HG03520 (cell line): ENCODE data around the gene RASGEF1B.
"Not testable (repeated sequence)": the region's sequence is repeated elsewhere in the genome, so short reads cannot be mapped to it uniquely, and the experiment has no call there.

ENCODE experiments used
- ATAC-seq: cut with Tn5 transposase; IDR thresholded peaks from one replicate; pipeline ENCODE4 v1.9.1; 2021; ENCODE audit warnings: mild to moderate bottlenecking, moderate library complexity; ENCODE audit not compliant: unreplicated experiment

Gene RASGEF1B

DNA sequence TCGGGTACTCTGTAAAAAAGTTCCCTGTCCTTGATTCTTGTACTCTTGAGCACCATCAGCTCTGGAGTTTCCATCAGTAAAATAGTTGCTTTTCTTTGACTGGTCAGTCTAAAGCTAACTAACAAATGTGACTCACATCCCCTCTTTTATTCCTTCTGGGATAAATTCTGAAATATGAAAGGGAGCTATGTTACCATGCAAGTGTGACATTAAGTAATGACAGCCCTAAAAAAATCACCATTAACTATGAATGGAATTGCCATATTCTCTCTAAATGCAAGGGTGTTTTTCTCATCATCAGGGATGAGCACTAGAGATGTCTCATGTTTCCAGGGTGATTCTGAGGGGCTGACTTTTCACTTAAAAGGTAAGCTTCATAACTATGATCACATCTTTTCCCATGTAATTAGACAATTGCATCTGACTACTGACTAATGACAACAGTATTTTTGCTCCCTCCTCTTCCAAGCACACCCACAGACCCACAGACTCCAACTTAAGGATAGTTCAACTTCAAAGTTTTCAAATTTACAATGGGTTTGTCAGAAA lies 26.9 kb upstream of the RASGEF1B start:
- ATAC-seq: no peak

DNA sequence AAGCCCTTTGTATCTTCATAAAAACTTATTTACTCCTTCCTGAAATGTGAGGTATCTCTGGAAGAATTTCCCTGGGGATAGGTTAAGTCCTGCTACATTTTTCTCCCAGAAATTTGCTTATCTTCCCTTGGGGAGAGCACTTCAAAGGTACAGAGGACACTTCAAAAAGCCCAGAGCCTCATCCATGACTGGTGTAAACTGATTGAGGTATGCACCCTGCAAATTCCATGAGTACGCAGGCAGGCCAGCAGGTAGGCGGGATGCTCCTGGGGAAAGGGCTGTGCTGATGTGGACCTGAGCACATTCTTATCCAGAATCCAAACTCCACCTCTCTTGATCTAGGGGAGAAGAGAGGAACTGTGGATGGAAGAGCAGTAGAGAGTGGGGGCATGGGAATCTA lies 26.3 kb upstream of the RASGEF1B start:
- no peak for ATAC-seq

DNA sequence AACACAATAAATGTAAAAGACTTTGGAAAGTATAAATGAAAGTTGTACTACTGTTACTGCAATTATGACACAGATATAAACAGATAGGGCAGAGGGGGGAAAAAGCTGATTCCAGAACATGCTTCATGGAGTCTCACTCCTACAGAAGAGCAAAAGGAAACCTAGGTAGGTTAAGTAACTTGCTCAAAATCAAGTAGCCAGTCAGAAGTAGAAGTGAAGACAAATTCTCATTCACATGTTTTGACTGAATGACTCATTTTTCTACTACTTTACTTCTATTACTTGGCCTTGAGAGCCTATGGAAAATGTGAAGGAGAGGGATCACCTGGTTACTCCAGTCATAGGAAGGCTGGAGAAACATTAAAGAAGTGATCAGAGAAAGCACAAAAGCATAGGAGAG lies 23.6 kb upstream of the RASGEF1B start:
- no peak for ATAC-seq

DNA sequence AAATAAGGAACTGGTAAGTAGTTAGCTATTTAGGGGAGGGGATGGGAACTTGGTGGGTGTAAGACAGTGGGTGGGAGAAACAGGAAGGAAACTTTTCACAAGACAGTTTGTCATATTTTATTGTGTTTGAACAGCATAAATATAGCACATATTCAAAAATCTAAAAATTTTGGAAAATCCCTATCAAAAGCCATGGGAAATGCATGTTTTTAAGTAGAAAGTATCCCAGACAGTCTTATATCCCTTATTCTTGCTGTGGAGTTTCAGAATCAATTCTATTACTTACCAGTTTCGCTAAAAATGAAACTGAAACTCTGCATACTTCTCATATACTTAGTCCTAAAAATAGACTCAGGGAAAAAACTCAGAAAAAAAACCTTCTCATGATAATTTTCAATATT lies 22.3 kb upstream of the RASGEF1B start:
- peak; percentile 79 for ATAC-seq

DNA sequence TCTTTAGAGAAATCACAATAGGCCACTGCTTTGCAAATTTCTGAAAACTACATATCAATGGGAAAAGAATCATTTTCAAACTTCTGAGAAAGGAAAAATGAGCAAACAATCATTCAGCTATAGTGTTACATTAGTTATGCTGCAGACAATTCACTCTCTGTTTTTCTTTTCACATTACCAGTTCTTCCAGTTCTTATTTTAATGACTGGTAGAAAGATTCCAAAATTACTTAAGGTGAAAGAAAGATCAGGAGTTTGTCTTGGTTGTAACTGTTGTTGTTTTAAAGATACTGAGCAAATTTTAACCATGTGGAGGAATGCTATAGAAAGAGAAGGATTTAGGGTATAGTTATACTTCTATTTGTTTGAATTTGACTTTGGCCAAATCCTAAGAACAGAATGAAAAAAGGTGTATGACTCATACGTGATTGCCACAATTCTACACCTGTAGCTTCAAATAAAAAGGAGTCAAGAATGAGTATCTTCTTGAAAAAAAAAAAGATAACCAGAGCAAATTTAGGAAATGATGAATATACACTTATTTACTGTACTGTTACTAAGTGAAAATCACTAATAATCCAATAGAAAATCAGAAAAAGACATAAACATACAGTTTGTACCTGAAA lies 21.0 kb upstream of the RASGEF1B start:
- ATAC-seq: no peak

GRCh38 chr4:81491943-81492342 lies 20.2 kb upstream of the RASGEF1B start:
- peak; percentile 67 for ATAC-seq

GRCh38 chr4:81490403-81491160 lies 18.9 kb upstream of the RASGEF1B start:
- ATAC-seq: no peak

- ATAC-seq: no peak
These were observed 14.8 kb upstream of the RASGEF1B start for GRCh38 chr4:81486502-81486901.

DNA sequence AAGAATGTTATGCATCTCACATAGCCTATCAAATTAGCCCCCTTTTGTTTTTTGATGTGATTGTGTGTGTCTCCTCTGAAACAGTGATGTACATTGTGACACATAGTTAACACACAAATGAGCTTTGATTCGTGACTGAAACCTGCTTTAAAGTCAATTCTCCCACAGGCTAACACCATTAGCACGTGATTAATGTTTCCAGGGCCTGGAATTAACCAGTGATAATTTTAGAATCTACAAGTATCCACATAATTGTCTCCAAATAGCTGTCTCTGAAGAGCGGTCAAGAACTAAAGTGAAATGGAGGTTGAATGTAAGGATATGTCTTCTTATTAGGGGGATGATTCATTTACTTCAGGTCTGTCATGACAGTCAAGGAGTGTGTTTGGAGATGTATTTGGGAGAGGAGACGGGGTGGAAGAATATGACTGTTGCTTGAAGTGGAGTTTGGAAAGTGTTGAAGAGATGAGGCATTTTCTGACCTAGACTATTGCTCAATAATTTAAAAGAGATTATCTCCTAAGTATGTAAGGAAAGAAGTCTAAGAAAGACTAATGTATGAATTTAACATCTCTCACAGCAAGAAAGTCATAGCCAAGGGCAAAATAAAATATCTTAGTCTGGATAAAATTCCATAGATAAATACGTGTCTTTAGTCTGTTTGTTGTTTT lies 13.7 kb upstream of the RASGEF1B start:
- ATAC-seq: no peak

GRCh38 chr4:81482326-81482725 lies 10.6 kb upstream of the RASGEF1B start:
- no peak for ATAC-seq

DNA sequence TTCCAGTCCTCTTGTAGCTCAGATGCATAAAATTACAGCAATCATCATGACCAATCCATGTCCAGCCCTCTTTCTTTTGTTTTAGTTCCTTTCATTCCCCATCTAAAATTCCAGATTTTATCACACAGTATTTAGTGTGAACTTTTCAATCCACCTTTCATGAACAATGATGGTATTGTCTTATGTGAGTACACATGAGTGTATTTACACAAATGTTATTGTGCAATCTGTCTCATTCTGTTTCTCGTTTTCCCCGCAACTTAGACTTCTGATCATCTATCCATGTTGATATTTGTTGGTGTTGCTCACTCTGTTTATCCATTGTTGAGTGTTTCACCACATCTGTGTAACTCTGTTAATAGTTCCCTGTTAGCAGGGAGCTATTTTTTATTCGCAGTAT lies 9.4 kb upstream of the RASGEF1B start:
- ATAC-seq: no peak

GRCh38 chr4:81479573-81479972 lies 7.9 kb upstream of the RASGEF1B start:
- ATAC-seq: not testable (repeated sequence)

DNA sequence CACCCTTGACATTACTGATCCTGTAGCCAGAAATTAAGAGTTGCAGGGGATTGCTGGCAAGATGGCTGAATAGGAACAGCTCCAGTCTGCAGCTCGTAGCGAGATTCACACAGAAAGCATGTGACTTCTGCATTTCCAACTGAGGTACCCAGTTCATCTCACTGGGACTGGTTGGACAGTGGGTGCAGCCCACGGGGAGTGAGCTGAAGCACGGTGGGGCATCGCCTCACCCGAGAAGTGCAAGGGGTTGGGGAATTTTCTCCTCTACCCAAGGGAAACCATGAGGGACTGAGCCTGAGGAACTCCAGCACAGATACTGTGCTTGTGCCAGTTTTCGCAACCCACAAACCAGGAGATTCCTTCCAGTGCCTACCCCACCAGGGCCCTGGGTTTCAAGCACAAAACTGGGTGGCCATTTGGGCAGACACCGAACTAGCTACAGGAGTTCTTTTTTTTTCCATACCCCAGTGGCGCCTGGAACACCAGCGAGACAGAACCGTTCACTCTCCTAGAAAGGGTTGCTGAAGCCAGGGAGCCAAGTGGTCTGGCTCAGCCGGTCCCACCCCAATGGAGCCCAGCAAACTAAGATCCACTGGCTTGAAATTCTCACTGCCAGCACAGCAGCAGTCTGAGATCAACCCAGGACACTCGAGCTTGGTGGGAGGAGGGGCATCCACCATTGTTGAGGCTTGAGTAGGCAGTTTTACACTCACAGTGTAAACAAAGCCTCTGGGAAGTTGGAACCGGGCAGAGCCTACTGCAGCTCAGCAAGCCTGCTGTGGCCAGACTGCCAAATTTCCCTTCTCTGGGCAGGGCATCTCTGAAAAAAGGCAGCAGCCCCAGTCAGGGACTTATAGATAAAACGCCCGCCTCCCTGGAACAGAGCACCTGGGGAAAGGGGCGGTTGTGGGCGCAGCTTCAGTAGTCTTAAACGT lies 1.9 kb upstream of the RASGEF1B start:
- ATAC-seq: not testable (repeated sequence)

GRCh38 chr4:81472281-81473182 lies 825 bp upstream of the RASGEF1B start:
- ATAC-seq: peak; percentile 58

DNA sequence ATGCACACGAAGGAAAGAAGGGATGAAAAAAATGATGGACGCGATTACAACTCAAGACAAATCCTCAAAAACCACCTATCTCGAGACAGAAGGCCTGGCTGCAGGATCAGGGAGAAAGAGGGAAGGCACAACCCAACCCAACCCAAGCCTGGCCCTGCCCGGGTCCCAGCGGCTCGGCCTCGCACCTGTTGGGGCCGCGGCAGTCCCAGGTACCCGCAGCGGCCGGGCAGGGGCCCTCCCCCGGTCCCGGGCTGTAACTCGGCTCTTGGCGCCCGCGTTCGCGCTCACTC lies 464 bp downstream of the RASGEF1B start:
- no peak for ATAC-seq

- no peak for ATAC-seq
These were observed 1.0 kb downstream of the RASGEF1B start for GRCh38 chr4:81470456-81471297.

- no peak for ATAC-seq
These were observed 1.8 kb downstream of the RASGEF1B start for GRCh38 chr4:81469781-81470455.

DNA sequence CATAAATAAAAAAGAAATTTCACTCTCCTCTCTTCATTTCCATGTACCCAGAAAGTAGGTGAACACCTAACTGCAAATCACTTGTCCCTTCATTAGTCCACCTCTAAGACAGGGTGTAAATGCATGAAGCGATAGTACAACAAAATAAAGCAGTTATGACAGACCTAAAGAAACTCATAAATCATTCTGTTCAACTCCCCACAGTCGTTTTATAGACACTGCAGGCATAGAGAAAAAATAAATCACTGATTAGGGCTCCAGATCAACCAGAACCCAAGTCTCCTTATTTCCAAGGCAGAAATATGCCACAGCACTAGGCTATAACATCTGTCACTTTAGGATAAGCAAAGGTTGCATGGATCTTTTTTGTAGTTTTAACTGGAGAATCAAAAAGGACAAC lies 3.0 kb downstream of the RASGEF1B start:
- no peak for ATAC-seq

DNA sequence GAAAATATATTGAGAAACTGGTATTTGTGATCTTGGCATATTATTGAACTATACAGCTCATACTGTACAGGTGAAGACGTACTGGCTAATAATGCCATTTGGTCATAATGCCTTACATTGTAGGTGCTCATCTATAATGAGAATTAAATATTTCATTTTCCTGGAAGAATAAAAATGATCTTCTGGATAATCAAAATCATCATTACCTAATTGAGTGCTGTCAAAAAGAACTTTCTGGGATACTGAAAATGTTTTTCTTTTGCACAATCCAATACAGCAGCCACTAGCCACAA lies 4.1 kb downstream of the RASGEF1B start:
- no peak for ATAC-seq
